Esophagus muscularis mucosa (tissue), 3 donors: ENCODE data around the gene ADCYAP1R1.

Experiments
- POLR2A ChIP-seq: fragments of 450-650 bp; IDR thresholded peaks from one replicate; pipeline ENCODE4 v1.6.1; 2017; ENCODE audit warnings: antibody characterized with exemption, moderate library complexity, mild to moderate bottlenecking, low read depth
- TF ChIP-seq, protein P1 (sequence below), 3 experiments: fragments of 200-600 bp in 2 of 3; fragments of 450-650 bp in 1 of 3; sonication (generic) in 2 of 3; IDR thresholded peaks; one replicate each; pipeline ENCODE4 v1.5.1; 2017 to 2019; ENCODE audit warnings: antibody characterized with exemption in 3 of 3, mild to moderate bottlenecking in 2 of 3, moderate library complexity in 1 of 3

- TF ChIP-seq POLR2A: no peak
- TF ChIP-seq, protein P1, sequence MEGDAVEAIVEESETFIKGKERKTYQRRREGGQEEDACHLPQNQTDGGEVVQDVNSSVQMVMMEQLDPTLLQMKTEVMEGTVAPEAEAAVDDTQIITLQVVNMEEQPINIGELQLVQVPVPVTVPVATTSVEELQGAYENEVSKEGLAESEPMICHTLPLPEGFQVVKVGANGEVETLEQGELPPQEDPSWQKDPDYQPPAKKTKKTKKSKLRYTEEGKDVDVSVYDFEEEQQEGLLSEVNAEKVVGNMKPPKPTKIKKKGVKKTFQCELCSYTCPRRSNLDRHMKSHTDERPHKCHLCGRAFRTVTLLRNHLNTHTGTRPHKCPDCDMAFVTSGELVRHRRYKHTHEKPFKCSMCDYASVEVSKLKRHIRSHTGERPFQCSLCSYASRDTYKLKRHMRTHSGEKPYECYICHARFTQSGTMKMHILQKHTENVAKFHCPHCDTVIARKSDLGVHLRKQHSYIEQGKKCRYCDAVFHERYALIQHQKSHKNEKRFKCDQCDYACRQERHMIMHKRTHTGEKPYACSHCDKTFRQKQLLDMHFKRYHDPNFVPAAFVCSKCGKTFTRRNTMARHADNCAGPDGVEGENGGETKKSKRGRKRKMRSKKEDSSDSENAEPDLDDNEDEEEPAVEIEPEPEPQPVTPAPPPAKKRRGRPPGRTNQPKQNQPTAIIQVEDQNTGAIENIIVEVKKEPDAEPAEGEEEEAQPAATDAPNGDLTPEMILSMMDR (IDR thresholded peaks at IDR 0.05): no peak
Observed at GRCh38 chr7:31102973-31103850, 51.1 kb downstream of the ADCYAP1R1 start.
